CD14-positive monocyte (primary cell): Measurements from ENCODE around the gene TNRC6A. TPM values are rescaled to one million over a fixed set of nuclear protein-coding genes. Genes with fewer than 3 reads are reported as not detected.
A peak's percentile ranks its signal among the peaks of the same experiment; 100 is the strongest.

ENCODE experiments used
- DNase-seq, 3 donors: peaks; one replicate each; pipeline ENCODE4 v3.0.0-alpha.2; 2011 to 2022
- H2AFZ ChIP-seq: 2 replicates; pipeline ENCODE4 v1.6.0; 2012; ENCODE audit warnings: mild to moderate bottlenecking, low read depth, low read length, inconsistent platforms; ENCODE audit not compliant: insufficient read depth, poor library complexity, severe bottlenecking
- H3K27ac ChIP-seq, 2 donors: 1 replicate in 1 of 2; 2 replicates in 1 of 2; pipeline ENCODE4 v1.5.1; 2012 to 2013; ENCODE audit warnings: low read length in 2 of 2, control low read depth in 1 of 2, inconsistent platforms in 1 of 2, low read depth in 1 of 2, mild to moderate bottlenecking in 1 of 2
- H3K27me3 ChIP-seq, 2 donors: one replicate each; pipeline versions ENCODE4 v1.6.0 to v1.6.1; 2011 to 2013; ENCODE audit warnings: low read length in 2 of 2; ENCODE audit not compliant: control insufficient read depth in 2 of 2, insufficient read depth in 2 of 2
- H3K36me3 ChIP-seq, 2 donors: replicated peaks in 1 of 2; 1 replicate in 1 of 2; 2 replicates in 1 of 2; pipeline versions ENCODE4 v1.5.1 to v1.6.1; 2012 to 2013; ENCODE audit warnings: low read length in 2 of 2, control low read depth in 1 of 2, inconsistent platforms in 1 of 2, mild to moderate bottlenecking in 1 of 2; ENCODE audit not compliant: insufficient read depth in 2 of 2, control insufficient read depth in 1 of 2
- H3K4me1 ChIP-seq, 2 donors: 1 replicate in 1 of 2; 2 replicates in 1 of 2; pipeline versions ENCODE4 v1.5.1 to v1.6.1; 2012 to 2013; ENCODE audit warnings: low read length in 2 of 2, control low read depth in 1 of 2, inconsistent platforms in 1 of 2, mild to moderate bottlenecking in 1 of 2, moderate library complexity in 1 of 2; ENCODE audit not compliant: insufficient read depth in 2 of 2, control insufficient read depth in 1 of 2
- H3K4me2 ChIP-seq: replicated peaks from 2 replicates; pipeline ENCODE3; 2012; ENCODE audit warnings: low read length, moderate library complexity, mild to moderate bottlenecking; ENCODE audit not compliant: poor library complexity, severe bottlenecking; ENCODE audit errors: extremely low read depth
- H3K4me3 ChIP-seq, 3 experiments: fragments of 200-600 bp in 1 of 3; sonication (generic) in 1 of 3; replicated peaks in 1 of 3; 1 replicate in 2 of 3; 2 replicates in 1 of 3; pipeline ENCODE4 v1.5.1; 2011 to 2013; ENCODE audit warnings: low read length in 3 of 3, mild to moderate bottlenecking in 3 of 3, control low read depth in 2 of 3, low read depth in 2 of 3, inconsistent platforms in 1 of 3, moderate library complexity in 1 of 3
- H3K79me2 ChIP-seq: 2 replicates; pipeline ENCODE4 v1.6.0; 2012; ENCODE audit warnings: mild to moderate bottlenecking, control low read depth, inconsistent platforms, low read length, moderate library complexity; ENCODE audit not compliant: insufficient read depth
- H3K9ac ChIP-seq: 2 replicates; pipeline ENCODE4 v1.6.0; 2017; ENCODE audit warnings: low read length, mild to moderate bottlenecking; ENCODE audit not compliant: insufficient read depth, poor library complexity, severe bottlenecking
- H3K9me3 ChIP-seq, 2 donors: replicated peaks in 1 of 2; 1 replicate in 1 of 2; 2 replicates in 1 of 2; pipeline versions ENCODE4 v1.5.1 to v1.6.1; 2012 to 2013; ENCODE audit warnings: low read length in 2 of 2, control low read depth in 1 of 2; ENCODE audit not compliant: control insufficient read depth in 1 of 2, insufficient read depth in 1 of 2
- H4K20me1 ChIP-seq: 2 replicates; pipeline ENCODE4 v1.6.0; 2012; ENCODE audit warnings: mild to moderate bottlenecking, low read length, control low read depth, moderate library complexity; ENCODE audit not compliant: insufficient read depth
- H3K27ac Mint-ChIP-seq, 7 donors: one replicate each; pipeline ENCODE4 v1.8.0; 2020; ENCODE audit warnings: mild to moderate bottlenecking in 7 of 7, mixed read lengths in 7 of 7, moderate library complexity in 6 of 7, inconsistent platforms in 2 of 7
- H3K27me3 Mint-ChIP-seq, 3 donors: one replicate each; pipeline ENCODE4 v1.8.0; 2021 to 2022; ENCODE audit warnings: low read depth in 3 of 3, mild to moderate bottlenecking in 3 of 3, mixed read lengths in 3 of 3, moderate library complexity in 3 of 3, inconsistent platforms in 1 of 3
- H3K36me3 Mint-ChIP-seq, 2 donors: one replicate each; pipeline ENCODE4 v1.8.0; 2020; ENCODE audit warnings: mixed read lengths in 2 of 2, inconsistent platforms in 1 of 2, mild to moderate bottlenecking in 1 of 2
- H3K4me1 Mint-ChIP-seq: one replicate; pipeline ENCODE4 v1.8.0; 2020; ENCODE audit warnings: mild to moderate bottlenecking, mixed read lengths
- H3K4me3 Mint-ChIP-seq, 2 donors: one replicate each; pipeline ENCODE4 v1.8.0; 2020; ENCODE audit warnings: mild to moderate bottlenecking in 2 of 2, mixed read lengths in 2 of 2, moderate library complexity in 1 of 2
- H3K9me3 Mint-ChIP-seq, 7 donors: one replicate each; pipeline ENCODE4 v1.8.0; 2020 to 2022; ENCODE audit warnings: mixed read lengths in 7 of 7, mild to moderate bottlenecking in 6 of 7, moderate library complexity in 6 of 7, inconsistent platforms in 2 of 7
- WGBS: methylation state at CpG from one replicate; pipeline ENCODE4 v1.1.5; 2013; ENCODE audit warnings: missing lambda C conversion rate; ENCODE audit not compliant: insufficient coverage; 5-methylcytosine and 5-hydroxymethylcytosine counted together
- intact Hi-C, 2 donors: fragments of 100-400 bp; cut with micrococcal nuclease; formaldehyde crosslinking; loops; one replicate each; pipeline versions ENCODE4 v1.15.0 to v1.15.1; 2023
- polyA plus RNA-seq, 3 donors: library from polyadenylated mRNA; depleted of rRNA in 1 of 3; unstranded in 2 of 3; stranded (reverse) in 1 of 3; fragments of 300-500 nt in 2 of 3; fragments of >200 nt in 1 of 3; fragmentation: Illumina TruSeq in 2 of 3; gene quantifications; 1 replicate in 2 of 3; 2 replicates in 1 of 3; pipeline ENCODE4 v1.2.3, GENCODE V29; 2012 to 2021
- TF ChIP-seq, protein P1 (sequence below): fragments of 200-600 bp; IDR thresholded peaks from one replicate; pipeline ENCODE4 v1.8.0; 2022; ENCODE audit warnings: antibody characterized with exemption, mild to moderate bottlenecking

The TNRC6A gene
- polyA plus RNA-seq, 3 donors: 3.3 to 36.1 (median 4.0) TPM

DNA sequence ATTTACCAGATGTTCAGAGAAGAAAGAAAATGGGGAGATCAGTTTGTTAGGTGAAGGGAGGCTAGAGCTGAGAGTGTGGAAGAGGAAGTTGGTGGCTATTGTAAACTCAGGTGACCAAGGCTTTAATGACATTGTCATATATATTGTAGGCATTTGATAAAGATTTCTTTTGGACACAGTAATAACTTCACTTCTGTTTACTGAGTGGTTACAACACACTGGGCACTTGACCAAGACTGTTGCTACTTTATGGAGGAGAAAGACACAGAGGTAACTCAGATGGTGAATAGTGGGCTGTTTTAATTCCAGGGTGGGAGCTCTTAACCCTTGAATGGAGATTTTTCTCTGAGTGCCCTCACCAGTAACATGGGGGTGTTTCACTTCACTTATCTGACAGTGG lies 46.0 kb downstream of the TNRC6A start:
- H3K4me3 ChIP-seq: no peak overlapping the region
- peaks cover 54 to 88% of the 10 kb centered on the region in 2 donors for H3K36me3 ChIP-seq
- no peak overlapping the region for H3K27ac ChIP-seq
- Mint-ChIP-seq H3K4me3 (no peak overlapping the region), H3K4me1 (no peaks in the 10 kb centered on the region), H3K27ac (peak overlapping the region in 1 of 7 donors; percentile 51), H3K9me3 (no peaks in the 10 kb centered on the region), H3K27me3 (no peaks in the 10 kb centered on the region), H3K36me3 (peaks cover 72 to 75% of the 10 kb centered on the region in 2 donors)
- no peak for DNase-seq
- no peak overlapping the region for H2AFZ ChIP-seq
- H3K9ac ChIP-seq: no peak overlapping the region
- no peaks in the 10 kb centered on the region for H3K9me3 ChIP-seq
- H3K4me2 ChIP-seq: no peak overlapping the region
- intact Hi-C loops: no loop called here
- H3K4me1 ChIP-seq: no peaks in the 10 kb centered on the region
- peaks cover 71% of the 10 kb centered on the region for H4K20me1 ChIP-seq
- no peaks in the 10 kb centered on the region for H3K27me3 ChIP-seq
- TF ChIP-seq, protein P1, sequence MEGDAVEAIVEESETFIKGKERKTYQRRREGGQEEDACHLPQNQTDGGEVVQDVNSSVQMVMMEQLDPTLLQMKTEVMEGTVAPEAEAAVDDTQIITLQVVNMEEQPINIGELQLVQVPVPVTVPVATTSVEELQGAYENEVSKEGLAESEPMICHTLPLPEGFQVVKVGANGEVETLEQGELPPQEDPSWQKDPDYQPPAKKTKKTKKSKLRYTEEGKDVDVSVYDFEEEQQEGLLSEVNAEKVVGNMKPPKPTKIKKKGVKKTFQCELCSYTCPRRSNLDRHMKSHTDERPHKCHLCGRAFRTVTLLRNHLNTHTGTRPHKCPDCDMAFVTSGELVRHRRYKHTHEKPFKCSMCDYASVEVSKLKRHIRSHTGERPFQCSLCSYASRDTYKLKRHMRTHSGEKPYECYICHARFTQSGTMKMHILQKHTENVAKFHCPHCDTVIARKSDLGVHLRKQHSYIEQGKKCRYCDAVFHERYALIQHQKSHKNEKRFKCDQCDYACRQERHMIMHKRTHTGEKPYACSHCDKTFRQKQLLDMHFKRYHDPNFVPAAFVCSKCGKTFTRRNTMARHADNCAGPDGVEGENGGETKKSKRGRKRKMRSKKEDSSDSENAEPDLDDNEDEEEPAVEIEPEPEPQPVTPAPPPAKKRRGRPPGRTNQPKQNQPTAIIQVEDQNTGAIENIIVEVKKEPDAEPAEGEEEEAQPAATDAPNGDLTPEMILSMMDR: no peak
- H3K79me2 ChIP-seq: peaks cover 29% of the 10 kb centered on the region

DNA sequence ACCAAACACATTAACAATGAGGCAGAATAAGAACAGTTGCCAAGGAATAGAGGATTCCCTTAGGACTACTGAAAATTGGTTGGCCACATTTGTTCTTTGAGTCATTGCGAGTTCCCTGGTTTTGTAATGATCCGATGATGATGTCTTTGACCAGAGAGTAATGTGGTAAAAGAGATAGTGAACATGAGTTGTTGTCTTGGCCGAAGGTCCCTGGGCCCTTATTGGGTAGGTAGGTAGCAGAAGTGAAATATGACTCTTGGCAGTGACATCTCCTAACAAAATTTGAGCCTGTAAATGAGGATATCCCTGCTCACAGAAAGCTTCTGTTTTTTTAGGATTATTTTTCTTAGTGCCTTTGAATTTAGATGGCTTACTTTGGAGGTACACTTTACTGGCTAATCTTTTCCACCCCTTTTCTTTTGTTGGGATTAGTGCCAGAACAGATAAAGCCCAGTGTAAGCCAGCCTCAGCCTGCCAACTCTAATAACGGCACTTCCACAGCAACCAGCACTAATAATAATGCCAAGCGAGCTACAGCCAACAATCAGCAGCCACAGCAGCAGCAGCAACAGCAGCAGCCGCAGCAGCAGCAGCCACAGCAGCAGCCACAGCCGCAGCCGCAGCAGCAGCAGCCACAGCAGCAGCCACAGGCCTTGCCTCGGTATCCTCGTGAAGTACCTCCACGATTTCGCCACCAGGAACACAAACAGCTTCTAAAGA lies 47.2 kb downstream of the TNRC6A start:
- Histone ChIP-seq H3K36me3 (peaks cover 61 to 88% of the 10 kb centered on the region in 2 donors), H3K9ac (no peak overlapping the region), H2AFZ (no peak overlapping the region), H3K4me2 (no peak overlapping the region), H3K4me1 (no peaks in the 10 kb centered on the region), H3K27me3 (no peaks in the 10 kb centered on the region), H3K27ac (no peak overlapping the region), H3K4me3 (no peak overlapping the region), H3K79me2 (peaks cover 27% of the 10 kb centered on the region), H4K20me1 (peaks cover 61% of the 10 kb centered on the region), H3K9me3 (no peaks in the 10 kb centered on the region)
- DNase-seq: no peak
- no peak overlapping the region for H3K4me3 Mint-ChIP-seq
- H3K27me3 Mint-ChIP-seq: no peaks in the 10 kb centered on the region
- 97% methylated on average over 12 of the region's 12 CpGs for WGBS
- peak overlapping the region in 2 of 7 donors; percentile 20 to 69 for H3K27ac Mint-ChIP-seq
- intact Hi-C loops: no loop called here
- no peaks in the 10 kb centered on the region for H3K9me3 Mint-ChIP-seq
- TF ChIP-seq, protein P1: no peak
- H3K36me3 Mint-ChIP-seq: peaks cover 72 to 77% of the 10 kb centered on the region in 2 donors
- H3K4me1 Mint-ChIP-seq: no peaks in the 10 kb centered on the region
